Measurements from ENCODE around the gene RHBG. TPM values are rescaled to one million over a fixed set of nuclear protein-coding genes. Genes with fewer than 3 reads are reported as not detected.

RHBG gene
- total and polyA plus RNA-seq, 7 donors: not detected

DNA sequence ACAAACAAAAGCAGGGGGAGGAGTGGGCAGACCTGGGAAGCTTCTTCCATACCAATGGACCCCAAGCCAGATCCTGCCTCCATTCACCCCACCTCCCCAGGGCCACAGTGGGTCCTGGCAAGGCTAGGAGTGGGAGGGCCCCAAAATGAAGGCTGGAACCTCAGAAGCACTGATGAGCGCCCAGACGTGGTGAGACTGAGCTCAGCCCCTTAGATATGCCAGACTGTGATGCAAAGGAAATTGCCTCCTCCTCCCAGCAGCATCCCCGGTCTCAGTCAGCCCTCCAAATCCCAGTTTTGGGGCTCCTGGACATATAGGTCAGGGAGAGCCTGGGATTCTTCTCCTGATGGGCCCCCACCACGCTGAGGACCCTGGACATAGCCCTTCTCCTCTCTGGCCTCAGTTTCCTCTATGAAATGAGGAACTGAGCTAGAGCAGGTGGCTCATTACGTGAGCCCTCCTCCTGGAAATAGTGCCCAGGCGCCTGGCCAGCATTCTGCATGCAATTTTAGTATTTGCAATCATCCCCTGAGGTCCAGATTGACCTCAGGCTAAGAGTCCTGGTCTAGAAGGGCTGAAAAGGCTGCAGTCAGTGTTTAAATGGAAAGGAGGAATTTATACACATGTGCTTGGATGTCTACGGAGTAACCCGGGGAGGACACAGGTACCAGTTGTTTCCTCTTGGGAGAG, 33.5 kb downstream of the RHBG start:
- TF ChIP-seq, protein P1, sequence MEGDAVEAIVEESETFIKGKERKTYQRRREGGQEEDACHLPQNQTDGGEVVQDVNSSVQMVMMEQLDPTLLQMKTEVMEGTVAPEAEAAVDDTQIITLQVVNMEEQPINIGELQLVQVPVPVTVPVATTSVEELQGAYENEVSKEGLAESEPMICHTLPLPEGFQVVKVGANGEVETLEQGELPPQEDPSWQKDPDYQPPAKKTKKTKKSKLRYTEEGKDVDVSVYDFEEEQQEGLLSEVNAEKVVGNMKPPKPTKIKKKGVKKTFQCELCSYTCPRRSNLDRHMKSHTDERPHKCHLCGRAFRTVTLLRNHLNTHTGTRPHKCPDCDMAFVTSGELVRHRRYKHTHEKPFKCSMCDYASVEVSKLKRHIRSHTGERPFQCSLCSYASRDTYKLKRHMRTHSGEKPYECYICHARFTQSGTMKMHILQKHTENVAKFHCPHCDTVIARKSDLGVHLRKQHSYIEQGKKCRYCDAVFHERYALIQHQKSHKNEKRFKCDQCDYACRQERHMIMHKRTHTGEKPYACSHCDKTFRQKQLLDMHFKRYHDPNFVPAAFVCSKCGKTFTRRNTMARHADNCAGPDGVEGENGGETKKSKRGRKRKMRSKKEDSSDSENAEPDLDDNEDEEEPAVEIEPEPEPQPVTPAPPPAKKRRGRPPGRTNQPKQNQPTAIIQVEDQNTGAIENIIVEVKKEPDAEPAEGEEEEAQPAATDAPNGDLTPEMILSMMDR (IDR thresholded peaks at IDR 0.05): no peak
- 28 to 46% (median 41%) methylated on average over 8 of the region's 8 CpGs for WGBS, 3 donors
- Histone ChIP-seq H3K9me3 (no peaks in the 10 kb centered on the region), H3K36me3 (ENCODE audit: insufficient read depth in 1 of 2, low read depth in 1 of 2) (no peaks in the 10 kb centered on the region), H3K27ac (no peak overlapping the region), H3K27me3 (ENCODE audit: insufficient read depth in 3 of 3, low read length in 2 of 3) (peaks cover 3 to 33% (median 8%) of the 10 kb centered on the region in 3 donors), H3K4me1 (no peaks in the 10 kb centered on the region), H3K4me3 (no peak overlapping the region)
- intact Hi-C loops (cut with DNase I): no loop called here
- DNase-seq (no peak), ATAC-seq (no peak)

- TF ChIP-seq, protein P1 (IDR thresholded peaks at IDR 0.05): no peak
These were observed 36.7 kb downstream of the RHBG start for GRCh38 chr1:156405670-156406069.

GRCh38 chr1:156406251-156406650, 37.2 kb downstream of the RHBG start:
- TF ChIP-seq, protein P1 (IDR thresholded peaks at IDR 0.05): no peak
- no peak overlapping the region for H3K27ac ChIP-seq
- 15 to 31% (median 25%) methylated on average over 6 of the region's 6 CpGs for WGBS, 3 donors
- H3K4me3 ChIP-seq: no peak overlapping the region
- no peaks in the 10 kb centered on the region for H3K36me3 ChIP-seq (ENCODE audit: insufficient read depth in 1 of 2, low read depth in 1 of 2)
- intact Hi-C loops (cut with DNase I): no loop called here
- DNase-seq (peak in 1 of 2 donors; percentile 23), ATAC-seq (no peak)
- H3K4me1 ChIP-seq: no peaks in the 10 kb centered on the region
- no peaks in the 10 kb centered on the region for H3K9me3 ChIP-seq
- H3K27me3 ChIP-seq (ENCODE audit: insufficient read depth in 3 of 3, low read length in 2 of 3): peaks cover 3 to 46% (median 3%) of the 10 kb centered on the region in 3 donors

More at GRCh38 chr1:156405670-156406069, 36.7 kb downstream of the RHBG start:
- peaks cover 3 to 41% (median 6%) of the 10 kb centered on the region in 3 donors for H3K27me3 ChIP-seq (ENCODE audit: insufficient read depth in 3 of 3, low read length in 2 of 3)
- no peaks in the 10 kb centered on the region for H3K4me1 ChIP-seq
- H3K9me3 ChIP-seq: no peaks in the 10 kb centered on the region
- ATAC-seq (no peak), DNase-seq (no peak)
- no peak overlapping the region for H3K4me3 ChIP-seq
- H3K27ac ChIP-seq: no peak overlapping the region
- intact Hi-C loops (cut with DNase I): no loop called here
- no peaks in the 10 kb centered on the region for H3K36me3 ChIP-seq (ENCODE audit: insufficient read depth in 1 of 2, low read depth in 1 of 2)
- WGBS, 3 donors: 44 to 64% (median 49%) methylated on average over 5 of the region's 5 CpGs

GRCh38 chr1:156407344-156407743, 38.3 kb downstream of the RHBG start:
- DNase-seq (peak in 1 of 2 donors; percentile 26), ATAC-seq (no peak)
- H3K36me3 ChIP-seq (ENCODE audit: insufficient read depth in 1 of 2, low read depth in 1 of 2): no peaks in the 10 kb centered on the region
- 46 to 65% (median 47%) methylated on average over 6 of the region's 6 CpGs for WGBS, 3 donors
- no peak overlapping the region for H3K4me3 ChIP-seq
- TF ChIP-seq, protein P1 (IDR thresholded peaks at IDR 0.05): no peak
- no peaks in the 10 kb centered on the region for H3K4me1 ChIP-seq
- intact Hi-C loops (cut with DNase I): no loop called here
- H3K27me3 ChIP-seq (ENCODE audit: insufficient read depth in 3 of 3, low read length in 2 of 3): peaks cover 3 to 46% (median 3%) of the 10 kb centered on the region in 3 donors
- no peak overlapping the region for H3K27ac ChIP-seq
- H3K9me3 ChIP-seq: no peaks in the 10 kb centered on the region

Data from psoas muscle (tissue), 8 donors.